TTC549 (cell line): Measurements from ENCODE around the gene AMMECR1.
"Not testable (repeated sequence)": the region's sequence is repeated elsewhere in the genome, so short reads cannot be mapped to it uniquely, and the experiment has no call there.

Experiments
- FAIRE-seq: peaks from 2 replicates; lab custom pipeline; 2012; peaks lifted over from hg19 to GRCh38; lab: Jason Lieb, UNC

AMMECR1 gene

GRCh38 chrX:110257889-110258288 lies 60.0 kb downstream of the AMMECR1 start:
- FAIRE-seq, result no peak

GRCh38 chrX:110252711-110253110 lies 65.2 kb downstream of the AMMECR1 start:
- FAIRE-seq, result no peak

GRCh38 chrX:110251961-110252360 lies 65.9 kb downstream of the AMMECR1 start:
- FAIRE-seq, result no peak

- no peak for FAIRE-seq
These were observed 66.4 kb downstream of the AMMECR1 start for GRCh38 chrX:110251526-110251925.

GRCh38 chrX:110250847-110251246 lies 67.0 kb downstream of the AMMECR1 start:
- no peak for FAIRE-seq

- no peak for FAIRE-seq
These were observed 69.3 kb downstream of the AMMECR1 start for GRCh38 chrX:110248578-110248977.

GRCh38 chrX:110245011-110245410 lies 72.9 kb downstream of the AMMECR1 start:
- no peak for FAIRE-seq

GRCh38 chrX:110242371-110242770 lies 75.5 kb downstream of the AMMECR1 start:
- no peak for FAIRE-seq

- no peak for FAIRE-seq
These were observed 76.1 kb downstream of the AMMECR1 start for GRCh38 chrX:110241816-110242215.

- FAIRE-seq, result not testable (repeated sequence)
These were observed 79.6 kb downstream of the AMMECR1 start for GRCh38 chrX:110238259-110238658.

- not testable (repeated sequence) for FAIRE-seq
These were observed 86.4 kb downstream of the AMMECR1 start for GRCh38 chrX:110231485-110231884.

GRCh38 chrX:110229497-110230111 lies 88.3 kb downstream of the AMMECR1 start:
- not testable (repeated sequence) for FAIRE-seq

- FAIRE-seq, result no peak
These were observed 89.4 kb downstream of the AMMECR1 start for GRCh38 chrX:110228453-110228852.

GRCh38 chrX:110226931-110227330 lies 91.0 kb downstream of the AMMECR1 start:
- FAIRE-seq, result no peak

GRCh38 chrX:110224926-110225617 lies 92.8 kb downstream of the AMMECR1 start:
- no peak for FAIRE-seq

GRCh38 chrX:110222497-110223257 lies 95.2 kb downstream of the AMMECR1 start:
- no peak for FAIRE-seq

GRCh38 chrX:110219920-110220319 lies 98.0 kb downstream of the AMMECR1 start:
- no peak for FAIRE-seq

GRCh38 chrX:110218591-110218990 lies 99.3 kb downstream of the AMMECR1 start:
- no peak for FAIRE-seq

GRCh38 chrX:110216027-110216426 lies 101.9 kb downstream of the AMMECR1 start:
- FAIRE-seq, result no peak

GRCh38 chrX:110215411-110215810 lies 102.5 kb downstream of the AMMECR1 start:
- no peak for FAIRE-seq

GRCh38 chrX:110214684-110215083 lies 103.2 kb downstream of the AMMECR1 start:
- FAIRE-seq, result no peak

GRCh38 chrX:110213183-110213582 lies 104.7 kb downstream of the AMMECR1 start:
- FAIRE-seq, result no peak

- no peak for FAIRE-seq
These were observed 105.6 kb downstream of the AMMECR1 start for GRCh38 chrX:110212299-110212698.
